H7 (cell line): Measurements from ENCODE around the gene SIT1. TPM values are rescaled to one million over a fixed set of nuclear protein-coding genes. Genes with fewer than 3 reads are reported as not detected.
A peak's percentile ranks its signal among the peaks of the same experiment; 100 is the strongest.
"Not testable (repeated sequence)": the region's sequence is repeated elsewhere in the genome, so short reads cannot be mapped to it uniquely, and the experiment has no call there.

ENCODE experiments used
- DNase-seq: peaks from one replicate; pipeline ENCODE4 v3.0.0; 2012
- H3K27me3 ChIP-seq: 2 replicates; pipeline ENCODE4 v1.6.0; 2011; ENCODE audit warnings: mild to moderate bottlenecking, low read length; ENCODE audit not compliant: control insufficient read depth, insufficient read depth
- H3K36me3 ChIP-seq: replicated peaks from 2 replicates; pipeline ENCODE4 v1.5.1; 2011; ENCODE audit warnings: low read length; ENCODE audit not compliant: control insufficient read depth, insufficient read depth
- H3K4me3 ChIP-seq: 2 replicates; pipeline ENCODE4 v1.5.1; 2011; ENCODE audit warnings: low read depth, mild to moderate bottlenecking, control low read depth, low read length, moderate library complexity; ENCODE audit not compliant: insufficient read depth
- total RNA-seq: library from RNA; depleted of rRNA; stranded (reverse); fragments of >200 nt; shearing (Covaris generic); gene quantifications from 2 replicates; pipeline ENCODE4 v1.2.3, GENCODE V29; 2014

Gene SIT1
- total RNA-seq, 1 experiment from 2014 or later, result 0.69 TPM

DNA sequence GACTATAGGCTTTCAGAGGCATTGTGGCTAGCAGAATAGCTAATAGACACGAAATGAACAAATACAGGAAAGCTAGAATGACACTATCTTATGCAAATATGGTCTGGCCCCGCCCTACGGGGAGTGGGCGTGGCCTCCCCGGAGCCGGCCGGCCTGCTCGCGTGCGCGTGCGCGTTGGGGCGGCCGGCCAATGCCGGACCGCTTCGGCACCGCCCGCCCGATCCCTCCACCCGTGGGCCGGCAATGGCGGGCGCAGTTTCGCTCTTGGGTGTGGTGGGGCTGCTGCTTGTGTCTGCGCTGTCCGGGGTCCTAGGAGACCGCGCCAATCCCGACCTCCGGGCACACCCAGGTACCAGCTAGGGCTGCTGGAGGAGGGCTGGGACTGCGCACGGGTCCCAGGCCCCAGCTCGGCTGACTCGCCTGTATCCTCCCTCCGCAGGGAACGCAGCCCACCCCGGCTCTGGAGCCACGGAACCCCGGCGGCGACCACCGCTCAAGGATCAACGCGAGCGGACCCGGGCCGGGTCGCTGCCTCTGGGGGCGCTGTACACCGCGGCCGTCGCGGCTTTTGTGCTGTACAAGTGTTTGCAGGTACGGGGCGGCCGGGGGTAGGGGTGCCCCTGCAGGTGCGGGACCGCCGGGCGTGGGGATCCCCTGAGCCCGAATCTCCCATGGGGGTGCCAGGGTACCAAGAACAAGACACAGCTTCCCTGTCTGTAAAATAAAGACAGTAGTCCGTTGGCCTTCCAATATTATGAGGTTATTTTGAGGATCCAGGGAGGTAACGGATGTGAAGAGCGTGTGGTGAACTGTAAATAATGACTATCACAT is 7.6 kb upstream of the SIT1 start, which contains the start of gene CCDC107:
CCDC107 (plus strand) TSS at position 156 of the 831 bp plus-strand sequence; CDS start at position 244, 88 bp downstream.
- H3K4me3 ChIP-seq, result peak within 1 kb of the TSS; percentile 90
- no peaks in the 10 kb centered on the region for H3K27me3 ChIP-seq
- DNase-seq, result peak; percentile 99
- peaks cover 18% of the 10 kb centered on the region for H3K36me3 ChIP-seq

DNA sequence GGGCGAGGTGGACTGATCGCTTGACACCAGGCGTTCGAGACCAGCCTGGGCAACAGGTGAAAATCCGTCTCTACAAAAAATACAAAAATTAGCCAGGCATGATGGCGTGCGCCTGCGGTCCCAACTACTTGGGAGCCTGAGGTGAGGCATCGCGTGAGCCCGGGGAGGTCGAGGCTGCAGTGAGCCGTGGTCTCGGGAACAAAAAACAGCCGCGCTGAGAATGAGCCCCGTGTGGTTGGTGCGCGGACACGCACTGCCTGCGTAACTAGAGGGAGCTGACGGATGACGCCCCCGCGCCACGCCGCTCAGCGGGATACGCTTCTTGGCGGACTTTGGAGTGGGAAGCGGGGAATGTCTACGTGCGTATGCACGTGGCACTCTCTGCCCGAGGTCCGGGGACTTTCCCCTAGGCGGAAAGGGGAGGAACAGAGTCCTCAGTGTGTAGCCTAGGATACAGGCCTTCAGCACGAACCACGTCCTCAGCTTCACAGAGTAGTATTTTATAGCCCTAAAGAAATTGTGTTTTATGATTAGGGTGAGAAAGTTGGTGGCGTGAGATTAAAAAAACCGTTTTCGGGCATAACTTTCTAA is 6.9 kb upstream of the SIT1 start, which contains the start of gene RMRP:
RMRP (minus strand) TSS at position 474 of the 591 bp plus-strand sequence.
- peaks cover 11% of the 10 kb centered on the region for H3K36me3 ChIP-seq

DNA sequence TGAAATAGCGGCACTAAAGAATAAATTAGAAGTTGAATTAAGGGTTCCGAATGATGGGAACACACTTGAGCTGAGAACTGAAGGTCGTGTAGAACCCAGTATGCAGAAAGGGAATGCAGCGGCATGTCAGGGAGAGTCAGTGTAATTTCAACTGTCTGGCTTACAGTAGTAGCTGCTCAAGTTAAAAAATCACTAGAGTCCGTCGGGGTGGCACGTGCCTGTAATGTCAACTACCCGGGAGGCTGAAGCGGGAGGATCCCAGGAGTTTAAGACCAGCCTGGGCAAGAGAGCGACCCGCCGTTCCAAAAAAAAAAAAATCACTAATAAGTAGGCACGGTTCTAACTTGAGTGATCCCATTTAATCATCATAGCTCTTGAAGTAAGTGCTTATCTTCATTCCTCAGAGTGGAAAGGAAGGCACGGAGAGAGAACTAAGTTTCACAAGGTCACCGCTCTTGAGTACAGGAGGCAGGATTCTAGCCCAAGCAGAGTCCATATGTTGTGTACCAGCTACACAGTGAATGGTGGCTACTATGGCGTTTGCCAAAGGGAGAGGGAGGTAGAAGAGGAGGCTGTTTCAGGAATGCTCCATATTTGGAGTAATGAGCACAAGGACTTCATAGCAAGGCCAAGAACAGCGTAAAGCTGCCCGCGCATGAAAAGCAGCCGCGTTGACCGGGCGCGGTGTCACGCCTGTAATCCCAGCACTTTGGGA is 6.3 kb upstream of the SIT1 start:
- Histone ChIP-seq H3K36me3 (peaks cover 7% of the 10 kb centered on the region), H3K4me3 (peak overlapping the region; percentile 59), H3K27me3 (no peaks in the 10 kb centered on the region)
- peak; percentile 54 for DNase-seq

More for the DNA sequence above, 6.9 kb upstream of the SIT1 start, which contains the start of gene RMRP:
- Histone ChIP-seq H3K4me3 (peak within 1 kb of the TSS; percentile 90), H3K27me3 (no peaks in the 10 kb centered on the region)
- DNase-seq, result peak; percentile 96

DNA sequence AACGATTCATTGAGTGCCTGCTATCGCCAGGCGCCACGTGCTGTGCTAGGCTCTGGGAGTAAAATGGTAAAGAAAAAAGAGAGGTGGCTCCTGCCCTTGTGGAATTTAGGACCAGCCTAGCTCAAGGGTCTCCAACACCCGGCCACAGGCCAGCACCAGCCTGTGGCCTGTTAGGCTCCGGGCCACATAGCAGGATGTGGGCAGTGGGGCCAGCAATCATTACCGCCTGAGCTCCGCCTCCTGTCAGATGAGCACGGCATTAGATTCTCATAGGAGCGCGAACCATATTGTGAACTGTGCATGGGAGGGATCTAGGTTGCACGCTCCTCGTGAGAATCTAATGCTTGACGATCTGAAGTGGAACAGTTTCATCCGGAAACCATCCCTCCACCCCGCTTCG is 5.6 kb upstream of the SIT1 start:
- Histone ChIP-seq H3K4me3 (no peak overlapping the region), H3K27me3 (no peaks in the 10 kb centered on the region), H3K36me3 (peaks cover 5% of the 10 kb centered on the region)
- DNase-seq, result peak; percentile 10

DNA sequence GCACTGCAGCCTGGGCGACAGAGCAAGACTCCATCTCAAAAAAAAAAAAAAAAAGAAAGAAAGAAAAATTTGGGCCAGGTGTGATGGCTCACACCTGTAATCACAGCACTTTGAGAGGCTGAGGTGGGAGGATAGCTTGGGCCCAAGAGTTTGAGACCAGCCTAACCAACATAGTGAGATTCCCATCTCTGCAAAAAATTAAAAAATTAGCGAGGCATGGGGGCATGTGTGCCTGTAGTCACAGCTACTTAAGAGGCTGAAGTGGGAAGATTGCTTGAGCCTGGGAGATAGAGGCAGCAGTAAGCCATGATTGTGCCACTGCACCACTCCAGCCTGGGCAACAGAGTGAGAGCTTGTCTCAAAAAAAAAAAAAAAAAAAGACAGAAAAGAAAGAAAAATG is 2.9 kb upstream of the SIT1 start:
- H3K4me3 ChIP-seq, result no peak overlapping the region
- H3K27me3 ChIP-seq, result no peaks in the 10 kb centered on the region
- H3K36me3 ChIP-seq, result no peaks in the 10 kb centered on the region
- DNase-seq, result no peak

DNA sequence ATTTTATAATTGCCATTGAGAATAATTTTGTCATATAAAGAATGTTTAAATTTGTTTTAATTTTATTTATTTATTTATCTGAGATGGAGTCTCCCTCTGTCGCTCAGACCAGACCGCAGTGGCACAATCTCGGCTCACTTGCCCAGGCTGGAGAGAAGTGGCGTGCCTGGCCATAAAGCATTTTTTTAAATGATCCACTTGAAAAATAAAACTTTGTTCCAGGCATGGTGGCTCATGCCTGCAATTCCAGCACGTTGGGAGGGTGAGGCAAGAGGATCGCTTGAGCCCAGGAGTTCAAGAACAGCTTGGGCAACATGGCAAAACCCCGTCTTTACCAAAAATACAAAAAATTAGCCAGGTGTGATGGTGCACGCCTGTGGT is 2.1 kb upstream of the SIT1 start:
- DNase-seq, result no peak
- Histone ChIP-seq H3K4me3 (no peak overlapping the region), H3K36me3 (no peaks in the 10 kb centered on the region), H3K27me3 (no peaks in the 10 kb centered on the region)

DNA sequence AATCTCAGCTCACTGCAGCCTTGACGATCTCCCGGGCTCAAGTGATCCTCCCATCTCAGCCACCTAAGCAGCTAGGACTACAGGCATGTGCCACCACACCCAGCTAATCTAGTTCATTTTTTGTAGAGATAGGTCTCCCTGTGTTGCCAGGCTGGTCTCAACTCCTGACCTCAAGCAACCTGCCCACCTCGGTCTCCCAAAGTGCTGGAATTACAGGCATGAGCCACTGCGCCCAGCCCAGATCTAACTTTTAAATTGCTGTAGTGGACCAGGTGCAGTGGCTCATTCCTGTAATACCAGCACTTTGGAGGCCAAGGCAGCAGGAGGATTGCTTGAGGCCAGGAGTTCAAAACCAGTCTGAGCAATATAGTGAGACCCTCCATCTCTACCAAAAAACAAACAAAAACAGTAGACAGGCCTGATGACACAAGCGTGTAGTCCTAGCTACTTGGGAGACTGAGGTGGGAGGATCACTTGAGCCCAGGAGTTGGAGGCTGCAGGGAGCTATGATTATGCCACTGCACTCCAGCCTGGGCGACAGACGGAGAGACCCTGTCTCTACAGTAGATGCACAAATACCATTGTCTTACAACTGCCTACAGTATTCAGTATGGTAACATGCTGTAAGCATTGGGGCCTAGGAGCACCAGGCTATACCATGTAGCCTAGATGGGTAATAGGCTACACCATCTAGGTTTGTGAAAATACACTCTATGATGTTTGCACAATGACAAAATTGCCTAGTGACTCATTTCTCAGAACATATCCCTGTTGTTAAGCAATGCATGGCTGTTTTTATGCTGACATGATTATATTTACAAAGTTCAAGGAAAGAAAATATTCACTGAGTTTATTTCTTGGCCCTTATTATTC is 1.5 kb upstream of the SIT1 start:
- Histone ChIP-seq H3K4me3 (no peak overlapping the region), H3K27me3 (peaks cover 1% of the 10 kb centered on the region; the same call in 1 of the 2 replicates), H3K36me3 (no peaks in the 10 kb centered on the region)
- DNase-seq, result no peak

DNA sequence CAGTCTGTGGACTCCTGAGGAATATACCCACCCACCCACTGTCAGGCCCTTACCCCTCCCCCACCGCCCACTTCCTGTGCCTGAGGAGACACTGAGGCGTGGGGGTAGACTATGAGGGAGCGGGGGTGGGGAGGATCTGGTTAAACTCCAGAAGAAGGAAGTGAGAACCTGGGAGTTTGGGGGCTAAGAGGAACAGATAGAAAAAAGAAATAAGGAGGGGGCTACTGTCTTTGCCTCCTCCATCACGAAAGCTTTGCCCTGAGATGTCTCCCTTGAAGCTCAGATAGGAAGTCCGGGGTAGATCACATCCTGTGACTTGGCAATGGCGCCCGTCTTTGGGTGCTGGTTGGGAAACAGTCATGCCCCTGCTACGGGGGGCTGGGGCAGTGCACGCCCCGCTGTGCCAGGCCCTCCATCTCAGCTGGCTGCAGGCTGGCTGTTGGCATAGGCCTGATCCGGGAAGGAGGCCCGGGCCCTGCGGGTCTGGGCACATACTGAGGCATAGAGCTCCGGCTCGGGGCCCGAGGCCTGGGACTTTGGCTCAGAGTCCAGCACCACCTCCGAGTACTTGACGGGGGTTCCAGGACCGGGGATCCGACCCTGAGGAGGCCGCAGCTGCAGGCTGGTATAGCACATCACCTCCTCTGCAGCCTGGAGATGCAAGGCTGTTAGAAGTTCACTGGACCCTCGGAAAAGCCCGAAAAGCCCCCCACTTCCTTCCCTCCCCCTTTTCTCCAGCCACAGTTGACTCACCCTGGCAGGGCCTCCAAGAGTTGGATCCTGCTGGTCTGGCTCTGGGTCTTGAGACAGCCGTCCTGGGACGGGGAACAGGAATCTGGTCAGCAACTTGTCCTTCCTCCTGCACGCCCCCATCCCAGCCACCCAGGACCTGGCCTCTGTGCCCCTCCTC is 1.0 kb downstream of the SIT1 start:
- Histone ChIP-seq H3K27me3 (peaks cover 1% of the 10 kb centered on the region; the same call in 1 of the 2 replicates), H3K36me3 (no peaks in the 10 kb centered on the region), H3K4me3 (no peak overlapping the region)
- peak; percentile 46 for DNase-seq

DNA sequence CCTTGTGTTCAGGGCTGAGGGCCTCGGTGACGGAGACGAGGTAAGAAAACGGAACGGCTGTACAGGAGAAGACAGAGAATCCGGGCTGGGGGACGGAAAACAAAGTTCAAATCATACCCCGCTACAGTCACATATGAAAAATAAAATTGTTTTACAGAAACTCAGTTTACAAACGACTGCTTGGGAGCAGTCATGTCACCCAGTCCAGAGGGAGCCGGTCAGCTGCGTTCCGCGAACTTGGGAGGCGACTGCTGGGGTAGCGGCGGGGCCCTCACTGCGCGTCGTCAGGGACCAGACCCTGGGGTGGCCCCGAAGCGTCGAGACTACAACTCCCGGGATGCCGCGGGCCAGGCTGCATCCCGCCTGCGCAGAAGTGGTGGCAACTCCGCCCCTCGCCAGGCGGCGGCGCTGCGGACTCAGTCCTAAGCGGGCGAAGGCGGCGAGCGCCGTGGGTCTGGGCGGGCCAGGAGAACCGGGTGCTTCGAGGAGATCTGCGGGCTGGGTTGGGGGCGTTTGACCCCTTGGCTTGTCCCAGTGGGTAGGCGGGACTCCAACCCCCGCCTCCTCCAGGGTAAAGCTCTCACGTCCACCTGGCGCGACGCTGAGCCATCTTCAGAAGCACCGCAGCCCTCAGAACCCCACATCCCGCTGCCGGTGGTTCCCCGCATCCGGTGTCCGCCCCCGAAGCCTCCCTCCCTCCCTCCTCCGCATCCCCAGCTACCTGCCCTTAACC is 4.0 kb downstream of the SIT1 start:
- Histone ChIP-seq H3K4me3 (peak overlapping the region; percentile 73), H3K36me3 (no peaks in the 10 kb centered on the region), H3K27me3 (peaks cover 1% of the 10 kb centered on the region; the same call in 1 of the 2 replicates)
- DNase-seq, result peak; percentile 98

DNA sequence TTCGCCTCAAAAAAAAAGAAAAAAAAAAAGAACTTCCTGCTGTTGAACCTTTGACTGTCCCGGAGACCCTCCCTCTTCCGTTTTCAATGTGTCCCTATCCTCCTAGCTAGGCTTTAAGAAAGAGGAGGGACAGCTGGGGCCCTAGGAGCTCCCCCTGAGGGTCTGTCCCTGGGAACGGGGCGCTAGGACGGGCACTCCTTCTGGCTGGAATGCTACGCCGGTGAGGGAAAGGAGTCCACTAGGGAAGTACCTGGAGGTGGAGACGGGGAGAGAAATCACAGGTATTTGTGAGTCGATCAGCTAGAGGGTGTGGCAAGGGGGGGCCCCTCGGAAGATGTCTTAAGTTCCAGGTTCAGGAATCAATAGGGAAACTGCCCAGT is 4.6 kb downstream of the SIT1 start:
- peak; percentile 90 for DNase-seq
- Histone ChIP-seq H3K27me3 (peaks cover 1% of the 10 kb centered on the region; the same call in 1 of the 2 replicates), H3K4me3 (peak overlapping the region; percentile 73), H3K36me3 (no peaks in the 10 kb centered on the region)

DNA sequence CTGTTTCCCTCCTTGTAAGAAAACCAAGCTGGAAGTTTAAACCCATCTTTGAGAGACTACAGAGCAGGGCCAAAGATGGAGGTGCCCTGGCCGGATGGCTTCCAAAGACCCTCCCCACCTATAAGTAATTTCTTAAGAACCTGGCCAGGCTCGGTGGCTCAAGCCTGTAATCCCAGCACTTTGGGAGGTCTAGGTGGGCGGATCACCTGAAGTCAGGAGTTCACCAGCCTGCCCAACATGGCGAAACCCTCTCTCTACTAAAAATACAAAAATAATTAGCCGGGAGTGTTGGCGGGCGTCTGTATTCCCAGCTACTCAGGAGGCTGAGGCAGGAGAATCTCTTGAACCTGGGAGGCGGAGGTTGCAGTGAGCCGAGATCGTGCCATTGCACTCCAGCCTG is 5.0 kb downstream of the SIT1 start:
- H3K36me3 ChIP-seq, H3K27me3 ChIP-seq: not testable (repeated sequence)
- H3K4me3 ChIP-seq, result peak overlapping the region; percentile 73
- peak; percentile 21 for DNase-seq

DNA sequence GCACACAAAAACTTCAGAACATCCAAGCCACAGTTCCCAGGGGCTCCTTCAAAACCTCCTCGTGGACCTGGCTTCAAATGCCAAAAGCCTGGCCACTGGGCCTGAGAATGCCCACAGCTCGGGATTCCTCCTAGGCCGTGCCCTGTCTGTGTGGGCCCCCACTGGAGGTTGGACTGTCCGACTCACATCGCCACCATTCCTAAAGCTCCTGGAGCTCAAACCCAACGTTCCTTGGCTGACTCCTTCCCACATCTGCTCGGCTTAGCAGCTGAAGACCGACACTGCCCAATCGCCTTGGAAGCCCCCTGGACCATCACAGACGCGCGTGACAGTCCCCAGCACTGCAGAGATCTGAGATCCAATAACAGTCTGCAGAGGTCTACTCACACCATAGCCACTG is 7.7 kb downstream of the SIT1 start:
- Histone ChIP-seq H3K36me3 (no peaks in the 10 kb centered on the region), H3K27me3 (peaks cover 1% of the 10 kb centered on the region; the same call in 1 of the 2 replicates), H3K4me3 (no peak overlapping the region)
- DNase-seq, result no peak

DNA sequence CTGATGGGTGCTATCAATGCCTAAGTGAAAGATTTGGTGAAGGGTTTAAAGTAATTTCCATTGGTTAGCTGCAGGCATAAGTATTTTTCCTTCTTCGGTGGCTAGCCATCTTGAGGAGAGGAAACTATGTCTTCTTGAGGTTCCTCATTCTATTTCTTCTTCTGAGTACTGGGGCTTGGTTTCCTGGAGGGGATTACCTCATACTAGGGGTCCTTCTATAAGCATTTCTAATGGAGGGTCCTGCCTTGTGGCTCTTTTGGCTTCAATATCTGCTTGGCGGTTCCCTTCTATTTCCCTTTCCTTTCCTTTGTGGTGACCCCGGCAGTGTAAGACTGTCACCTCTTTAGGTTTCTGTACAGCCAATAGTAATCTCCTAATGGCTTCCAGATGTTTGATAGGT is 9.3 kb downstream of the SIT1 start:
- not testable (repeated sequence) for DNase-seq, H3K4me3 ChIP-seq, H3K36me3 ChIP-seq, H3K27me3 ChIP-seq
